Urinary bladder (tissue), 4 donors: Measurements from ENCODE around the gene BID. TPM values are rescaled to one million over a fixed set of nuclear protein-coding genes. Genes with fewer than 3 reads are reported as not detected.

Experiments
- DNase-seq: peaks from one replicate; pipeline ENCODE4 v3.0.0-alpha.2; 2015; ENCODE audit errors: extremely low spot score
- H3K27ac ChIP-seq: one replicate; pipeline ENCODE4 v1.5.1; 2013; ENCODE audit warnings: low read depth, mild to moderate bottlenecking, moderate library complexity
- H3K36me3 ChIP-seq: one replicate; pipeline ENCODE4 v1.6.1; 2013; ENCODE audit warnings: mild to moderate bottlenecking, moderate library complexity; ENCODE audit not compliant: insufficient read depth
- H3K4me1 ChIP-seq: one replicate; pipeline ENCODE4 v1.6.1; 2013; ENCODE audit warnings: mild to moderate bottlenecking, moderate library complexity; ENCODE audit not compliant: insufficient read depth
- H3K4me3 ChIP-seq: one replicate; pipeline ENCODE4 v1.5.1; 2013; ENCODE audit warnings: low read depth, low read length
- WGBS: extraction: QIAGEN DNeasy Blood & Tissue Kit; methylation state at CpG from one replicate; pipeline ENCODE4 v1.1.7; 2013; 5-methylcytosine and 5-hydroxymethylcytosine counted together
- polyA plus RNA-seq: library from polyadenylated mRNA; stranded (reverse); fragments of 200-250 nt; gene quantifications from one replicate; pipeline ENCODE4 v1.2.3, GENCODE V29; 2013
- total RNA-seq: library from RNA; depleted of rRNA; stranded (reverse); fragments of >200 nt; gene quantifications from one replicate; pipeline ENCODE4 v1.2.3, GENCODE V29; 2014
- donor health status: healthy with polysubstance abuse.
- donor health status: healthy.

The BID gene
- total and polyA plus RNA-seq, 2 donors: 19.7 to 32.5 TPM

- no peaks in the 10 kb centered on the region for H3K36me3 ChIP-seq
- 92% methylated on average over 21 of the region's 21 CpGs for WGBS
- no peak for DNase-seq
- H3K27ac ChIP-seq: no peak overlapping the region
- no peak overlapping the region for H3K4me3 ChIP-seq
- no peaks in the 10 kb centered on the region for H3K4me1 ChIP-seq
Observed at GRCh38 chr22:17738386-17739128, 35.7 kb downstream of the BID start.

GRCh38 chr22:17734187-17734586 is 40.1 kb downstream of the BID start:
- H3K4me1 ChIP-seq: no peaks in the 10 kb centered on the region
- no peak overlapping the region for H3K27ac ChIP-seq
- DNase-seq: no peak
- no peak overlapping the region for H3K4me3 ChIP-seq
- peaks cover 5% of the 10 kb centered on the region for H3K36me3 ChIP-seq
- WGBS: 76% methylated on average over 4 of the region's 4 CpGs

GRCh38 chr22:17733466-17733865 is 40.8 kb downstream of the BID start:
- Histone ChIP-seq H3K27ac (no peak overlapping the region), H3K36me3 (peaks cover 5% of the 10 kb centered on the region), H3K4me3 (no peak overlapping the region), H3K4me1 (no peaks in the 10 kb centered on the region)
- WGBS: 83% methylated on average over 3 of the region's 3 CpGs
- DNase-seq: no peak

- 98% methylated on average over 2 of the region's 2 CpGs for WGBS
- no peak for DNase-seq
- Histone ChIP-seq H3K4me1 (no peaks in the 10 kb centered on the region), H3K27ac (no peak overlapping the region), H3K4me3 (no peak overlapping the region), H3K36me3 (peaks cover 5% of the 10 kb centered on the region)
Observed at GRCh38 chr22:17732251-17732854, 41.9 kb downstream of the BID start.

- H3K4me1 ChIP-seq: no peaks in the 10 kb centered on the region
- DNase-seq: no peak
- H3K4me3 ChIP-seq: no peak overlapping the region
- peaks cover 5% of the 10 kb centered on the region for H3K36me3 ChIP-seq
- 90% methylated on average over 6 of the region's 6 CpGs for WGBS
- no peak overlapping the region for H3K27ac ChIP-seq
Observed at GRCh38 chr22:17729561-17729960, 44.7 kb downstream of the BID start.

- 92% methylated on average over 8 of the region's 8 CpGs for WGBS
- Histone ChIP-seq H3K36me3 (peaks cover 5% of the 10 kb centered on the region), H3K27ac (no peak overlapping the region), H3K4me1 (no peaks in the 10 kb centered on the region), H3K4me3 (no peak overlapping the region)
- no peak for DNase-seq
Observed at GRCh38 chr22:17728786-17729185, 45.5 kb downstream of the BID start.

- no peak overlapping the region for H3K27ac ChIP-seq
- WGBS: 83% methylated on average over 18 of the region's 18 CpGs
- peaks cover 5% of the 10 kb centered on the region for H3K36me3 ChIP-seq
- H3K4me1 ChIP-seq: no peaks in the 10 kb centered on the region
- no peak for DNase-seq
- no peak overlapping the region for H3K4me3 ChIP-seq
Observed at GRCh38 chr22:17726928-17727897, 47.1 kb downstream of the BID start.

- WGBS: 78% methylated on average over 13 of the region's 13 CpGs
- Histone ChIP-seq H3K27ac (no peak overlapping the region), H3K4me1 (no peaks in the 10 kb centered on the region), H3K36me3 (peaks cover 3% of the 10 kb centered on the region), H3K4me3 (no peak overlapping the region)
- DNase-seq: no peak
Observed at GRCh38 chr22:17726006-17726927, 48.0 kb downstream of the BID start.

GRCh38 chr22:17725500-17725796 is 48.8 kb downstream of the BID start:
- DNase-seq: no peak

GRCh38 chr22:17724678-17725499 is 49.4 kb downstream of the BID start:
- Histone ChIP-seq H3K36me3 (peaks cover 3% of the 10 kb centered on the region), H3K4me1 (no peaks in the 10 kb centered on the region), H3K27ac (no peak overlapping the region), H3K4me3 (no peak overlapping the region)
- 55% methylated on average over 8 of the region's 8 CpGs for WGBS
- no peak for DNase-seq

More at GRCh38 chr22:17725500-17725796, 48.8 kb downstream of the BID start:
- H3K27ac ChIP-seq: no peak overlapping the region
- H3K4me3 ChIP-seq: no peak overlapping the region
- peaks cover 3% of the 10 kb centered on the region for H3K36me3 ChIP-seq
- H3K4me1 ChIP-seq: no peaks in the 10 kb centered on the region

- no peak for DNase-seq
- Histone ChIP-seq H3K36me3 (no peaks in the 10 kb centered on the region), H3K27ac (no peak overlapping the region), H3K4me1 (no peaks in the 10 kb centered on the region), H3K4me3 (no peak overlapping the region)
- 72% methylated on average over 5 of the region's 5 CpGs for WGBS
Observed at GRCh38 chr22:17724241-17724640, 50.0 kb downstream of the BID start.

- no peak for DNase-seq
- H3K4me3 ChIP-seq: no peak overlapping the region
- no peaks in the 10 kb centered on the region for H3K4me1 ChIP-seq
- no peaks in the 10 kb centered on the region for H3K36me3 ChIP-seq
- no peak overlapping the region for H3K27ac ChIP-seq
- 96% methylated on average over 5 of the region's 5 CpGs for WGBS
Observed at GRCh38 chr22:17719911-17720310, 54.4 kb downstream of the BID start.
